Effector CD4-positive, alpha-beta T cell (primary cell): Measurements from ENCODE around the gene RNF113B.

ENCODE experiments used
- DNase-seq: peaks from one replicate; pipeline ENCODE4 v3.0.0-alpha.2; 2020

Gene RNF113B

GRCh38 chr13:98134901-98135300 lies 42.2 kb downstream of the RNF113B start:
- no peak for DNase-seq

GRCh38 chr13:98133946-98134345 lies 43.1 kb downstream of the RNF113B start:
- DNase-seq = no peak

GRCh38 chr13:98129059-98129746 lies 47.9 kb downstream of the RNF113B start:
- DNase-seq = no peak
